Vagina (tissue), 2 donors: ENCODE measurements around the gene BAHCC1.

ENCODE experiments used
- POLR2A ChIP-seq, 2 donors: fragments of 450-650 bp; IDR thresholded peaks; one replicate each; pipeline ENCODE4 v1.6.1; 2017; ENCODE audit warnings: antibody characterized with exemption in 2 of 2, mild to moderate bottlenecking in 2 of 2, moderate library complexity in 2 of 2
- POLR2AphosphoS5 ChIP-seq, 2 donors: sonication (generic); formaldehyde crosslinking; IDR thresholded peaks; one replicate each; pipeline ENCODE4 v1.9.0; 2017; ENCODE audit warnings: antibody characterized with exemption in 2 of 2, mild to moderate bottlenecking in 2 of 2, low read depth in 1 of 2; ENCODE audit not compliant: insufficient read depth in 1 of 2
- TF ChIP-seq, protein P1 (sequence below), 3 experiments: fragments of 450-650 bp in 2 of 3; fragments of 200-600 bp in 1 of 3; sonication (generic) in 1 of 3; IDR thresholded peaks; one replicate each; pipeline ENCODE4 v1.5.1; 2017 to 2019; ENCODE audit warnings: antibody characterized with exemption in 3 of 3, mild to moderate bottlenecking in 2 of 3, moderate library complexity in 2 of 3

DNA sequence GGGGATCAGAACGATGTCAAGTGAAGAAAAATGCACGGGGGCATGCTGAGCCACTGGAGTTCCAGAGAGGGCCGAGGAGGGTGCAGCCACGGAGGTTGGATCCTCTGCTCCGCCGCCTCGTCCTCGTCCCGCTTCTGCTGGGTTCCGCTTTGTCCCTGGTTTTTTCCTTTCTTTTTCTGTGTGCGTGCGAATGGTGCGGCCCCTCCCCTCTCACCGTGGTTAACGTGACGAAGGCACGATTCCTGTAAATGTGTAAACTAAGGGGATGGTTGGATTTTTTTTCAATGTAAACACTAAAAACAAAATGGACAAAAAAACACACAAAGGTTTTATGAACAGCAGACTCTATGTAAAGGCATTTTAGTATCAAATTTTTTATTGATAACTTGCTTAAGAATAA is 70.7 kb downstream of the BAHCC1 start:
- TF ChIP-seq, protein P1, sequence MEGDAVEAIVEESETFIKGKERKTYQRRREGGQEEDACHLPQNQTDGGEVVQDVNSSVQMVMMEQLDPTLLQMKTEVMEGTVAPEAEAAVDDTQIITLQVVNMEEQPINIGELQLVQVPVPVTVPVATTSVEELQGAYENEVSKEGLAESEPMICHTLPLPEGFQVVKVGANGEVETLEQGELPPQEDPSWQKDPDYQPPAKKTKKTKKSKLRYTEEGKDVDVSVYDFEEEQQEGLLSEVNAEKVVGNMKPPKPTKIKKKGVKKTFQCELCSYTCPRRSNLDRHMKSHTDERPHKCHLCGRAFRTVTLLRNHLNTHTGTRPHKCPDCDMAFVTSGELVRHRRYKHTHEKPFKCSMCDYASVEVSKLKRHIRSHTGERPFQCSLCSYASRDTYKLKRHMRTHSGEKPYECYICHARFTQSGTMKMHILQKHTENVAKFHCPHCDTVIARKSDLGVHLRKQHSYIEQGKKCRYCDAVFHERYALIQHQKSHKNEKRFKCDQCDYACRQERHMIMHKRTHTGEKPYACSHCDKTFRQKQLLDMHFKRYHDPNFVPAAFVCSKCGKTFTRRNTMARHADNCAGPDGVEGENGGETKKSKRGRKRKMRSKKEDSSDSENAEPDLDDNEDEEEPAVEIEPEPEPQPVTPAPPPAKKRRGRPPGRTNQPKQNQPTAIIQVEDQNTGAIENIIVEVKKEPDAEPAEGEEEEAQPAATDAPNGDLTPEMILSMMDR (IDR thresholded peaks at IDR 0.05), result no peak
- TF ChIP-seq POLR2A (IDR thresholded peaks at IDR 0.05), result no peak
- no peak for TF ChIP-seq POLR2AphosphoS5 (IDR thresholded peaks at IDR 0.05; ENCODE audit: insufficient read depth in 1 of 2, low read depth in 1 of 2)
